GM12878 (cell line): ENCODE results near the gene STARD3.

ENCODE experiments used
- BCL11A ChIP-seq: IDR thresholded peaks from 2 replicates; pipeline ENCODE4 v1.6.1; 2011; ENCODE audit warnings: low read depth, low read length
- EP300 ChIP-seq, 2 experiments: fragments of 150-350 bp in 1 of 2; IDR thresholded peaks; 2 replicates each; pipeline ENCODE4 v1.6.1; 2011 to 2012; ENCODE audit warnings: low read depth in 2 of 2, low read length in 2 of 2, borderline replicate concordance in 1 of 2, improper control_type of control experiment in 1 of 2, inconsistent platforms in 1 of 2; ENCODE audit not compliant: control insufficient read depth in 1 of 2
- EZH2 ChIP-seq: IDR thresholded peaks from 2 replicates; pipeline ENCODE4 v1.6.1; 2012; ENCODE audit warnings: low read depth, mild to moderate bottlenecking, control low read depth, inconsistent platforms, low read length, borderline replicate concordance; ENCODE audit not compliant: control insufficient read depth
- FOS ChIP-seq: IDR thresholded peaks from 3 replicates; pipeline ENCODE4 v1.6.1; 2011; ENCODE audit warnings: borderline replicate concordance; ENCODE audit not compliant: insufficient read length; ENCODE audit errors: extremely low read depth
- HCFC1 ChIP-seq: fragments of 150-350 bp; IDR thresholded peaks from 2 replicates; pipeline ENCODE4 v1.6.1; 2014; ENCODE audit warnings: low read length
- HDAC2 ChIP-seq: fragments of 200-600 bp; sonication (generic); IDR thresholded peaks from 2 replicates; pipeline ENCODE4 v1.6.1; 2017
- JUNB ChIP-seq: IDR thresholded peaks from 2 replicates; pipeline ENCODE4 v1.6.1; 2016; ENCODE audit warnings: antibody characterized with exemption, mild to moderate bottlenecking
- KDM1A ChIP-seq: fragments of 200-600 bp; sonication (generic); IDR thresholded peaks from 2 replicates; pipeline ENCODE4 v1.6.1; 2016; ENCODE audit warnings: borderline replicate concordance
- SMAD1 ChIP-seq: fragments of 450-650 bp; IDR thresholded peaks from 2 replicates; pipeline ENCODE4 v1.6.1; 2018; ENCODE audit warnings: mild to moderate bottlenecking, low read depth; ENCODE audit not compliant: partially characterized antibody
- ZBTB33 ChIP-seq: fragments of 450-650 bp; IDR thresholded peaks from 2 replicates; pipeline ENCODE4 v1.6.1; 2017; ENCODE audit warnings: mild to moderate bottlenecking
- ZNF24 ChIP-seq: fragments of 450-650 bp; IDR thresholded peaks from 2 replicates; pipeline ENCODE4 v1.6.1; 2017; ENCODE audit warnings: antibody characterized with exemption, mild to moderate bottlenecking
- TF ChIP-seq, protein P1 (sequence below), 3 experiments: IDR thresholded peaks in 2 of 3; conservative IDR thresholded peaks in 1 of 3; 2 replicates each; pipeline ENCODE4 v1.5.1; 2011; ENCODE audit warnings: low read depth in 3 of 3, low read length in 3 of 3, mild to moderate bottlenecking in 3 of 3, control low read depth in 2 of 3, moderate library complexity in 2 of 3, inconsistent platforms in 1 of 3, mixed read lengths in 1 of 3; ENCODE audit not compliant: control insufficient read depth in 2 of 3, insufficient read depth in 1 of 3; ENCODE audit errors: extremely low read depth in 1 of 3
- TF ChIP-seq, protein P2 (sequence below): IDR thresholded peaks from 2 replicates; pipeline ENCODE4 v1.6.1; 2012; ENCODE audit warnings: low read depth, low read length, improper control_type of control experiment

DNA sequence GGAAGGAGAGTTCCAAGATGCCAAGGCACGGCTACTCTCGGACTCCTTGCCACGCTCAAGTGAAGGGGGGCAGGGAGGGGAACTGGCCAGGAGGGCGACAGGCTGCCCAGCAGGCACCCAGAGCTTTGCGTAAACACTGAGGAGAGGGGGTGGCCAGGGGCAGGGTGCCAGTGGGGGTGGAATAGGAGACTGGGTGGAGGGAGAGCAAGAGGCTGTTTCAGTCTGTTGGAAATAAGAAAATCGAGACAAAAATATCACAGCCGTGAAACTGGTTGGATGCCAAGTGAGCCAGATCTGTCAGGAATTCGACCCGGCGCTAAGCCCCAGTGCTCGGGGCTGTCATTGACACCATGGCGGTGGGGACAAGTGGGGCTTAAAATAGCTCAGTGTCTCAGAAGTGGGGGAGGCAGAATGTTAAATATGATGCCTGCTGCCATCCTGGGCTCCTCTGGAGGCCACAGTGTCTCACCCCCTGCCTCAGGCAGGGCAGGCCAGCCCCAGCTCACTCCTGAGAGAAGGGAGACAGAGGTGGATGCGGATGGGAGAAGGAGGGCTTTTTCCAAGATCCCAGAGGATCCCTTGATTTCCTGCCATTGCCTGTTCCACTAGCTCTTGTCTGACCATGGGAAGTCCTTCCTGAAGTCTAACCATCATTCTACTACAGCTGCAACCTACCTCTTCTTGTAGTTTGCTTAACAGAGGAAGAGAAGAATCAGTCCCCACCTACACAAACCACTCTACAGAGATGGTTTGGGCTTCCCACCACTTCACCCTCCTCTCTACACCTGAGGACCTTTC, 40.8 kb downstream of the STARD3 start:
- TF ChIP-seq KDM1A = no peak
- TF ChIP-seq, protein P1, sequence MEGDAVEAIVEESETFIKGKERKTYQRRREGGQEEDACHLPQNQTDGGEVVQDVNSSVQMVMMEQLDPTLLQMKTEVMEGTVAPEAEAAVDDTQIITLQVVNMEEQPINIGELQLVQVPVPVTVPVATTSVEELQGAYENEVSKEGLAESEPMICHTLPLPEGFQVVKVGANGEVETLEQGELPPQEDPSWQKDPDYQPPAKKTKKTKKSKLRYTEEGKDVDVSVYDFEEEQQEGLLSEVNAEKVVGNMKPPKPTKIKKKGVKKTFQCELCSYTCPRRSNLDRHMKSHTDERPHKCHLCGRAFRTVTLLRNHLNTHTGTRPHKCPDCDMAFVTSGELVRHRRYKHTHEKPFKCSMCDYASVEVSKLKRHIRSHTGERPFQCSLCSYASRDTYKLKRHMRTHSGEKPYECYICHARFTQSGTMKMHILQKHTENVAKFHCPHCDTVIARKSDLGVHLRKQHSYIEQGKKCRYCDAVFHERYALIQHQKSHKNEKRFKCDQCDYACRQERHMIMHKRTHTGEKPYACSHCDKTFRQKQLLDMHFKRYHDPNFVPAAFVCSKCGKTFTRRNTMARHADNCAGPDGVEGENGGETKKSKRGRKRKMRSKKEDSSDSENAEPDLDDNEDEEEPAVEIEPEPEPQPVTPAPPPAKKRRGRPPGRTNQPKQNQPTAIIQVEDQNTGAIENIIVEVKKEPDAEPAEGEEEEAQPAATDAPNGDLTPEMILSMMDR (IDR thresholded peaks at IDR 0.05 in 2 of 3, conservative IDR thresholded peaks at IDR 0.05 in 1 of 3; ENCODE audit: control insufficient read depth in 2 of 3, extremely low read depth in 1 of 3, insufficient read depth in 1 of 3, low read depth in 3 of 3, low read length in 3 of 3) = no peak
- TF ChIP-seq EP300 (IDR thresholded peaks at IDR 0.05; ENCODE audit: borderline replicate concordance in 1 of 2, control insufficient read depth in 1 of 2, low read depth in 2 of 2, low read length in 2 of 2) = no peak
- TF ChIP-seq, protein P2, sequence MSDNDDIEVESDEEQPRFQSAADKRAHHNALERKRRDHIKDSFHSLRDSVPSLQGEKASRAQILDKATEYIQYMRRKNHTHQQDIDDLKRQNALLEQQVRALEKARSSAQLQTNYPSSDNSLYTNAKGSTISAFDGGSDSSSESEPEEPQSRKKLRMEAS = no peak
- no peak for TF ChIP-seq HCFC1
- TF ChIP-seq ZBTB33 = no peak
- no peak for TF ChIP-seq FOS
- TF ChIP-seq EZH2 = no peak
- no peak for TF ChIP-seq HDAC2
- TF ChIP-seq BCL11A = no peak
- no peak for TF ChIP-seq JUNB
- no peak for TF ChIP-seq SMAD1
- no peak for TF ChIP-seq ZNF24
